HG03432 (cell line): ENCODE data around the gene E2F2.

ENCODE experiments used
- ATAC-seq: cut with Tn5 transposase; IDR thresholded peaks from one replicate; pipeline ENCODE4 v1.9.1; 2021; ENCODE audit warnings: mild to moderate bottlenecking, moderate library complexity; ENCODE audit not compliant: unreplicated experiment

The E2F2 gene

DNA sequence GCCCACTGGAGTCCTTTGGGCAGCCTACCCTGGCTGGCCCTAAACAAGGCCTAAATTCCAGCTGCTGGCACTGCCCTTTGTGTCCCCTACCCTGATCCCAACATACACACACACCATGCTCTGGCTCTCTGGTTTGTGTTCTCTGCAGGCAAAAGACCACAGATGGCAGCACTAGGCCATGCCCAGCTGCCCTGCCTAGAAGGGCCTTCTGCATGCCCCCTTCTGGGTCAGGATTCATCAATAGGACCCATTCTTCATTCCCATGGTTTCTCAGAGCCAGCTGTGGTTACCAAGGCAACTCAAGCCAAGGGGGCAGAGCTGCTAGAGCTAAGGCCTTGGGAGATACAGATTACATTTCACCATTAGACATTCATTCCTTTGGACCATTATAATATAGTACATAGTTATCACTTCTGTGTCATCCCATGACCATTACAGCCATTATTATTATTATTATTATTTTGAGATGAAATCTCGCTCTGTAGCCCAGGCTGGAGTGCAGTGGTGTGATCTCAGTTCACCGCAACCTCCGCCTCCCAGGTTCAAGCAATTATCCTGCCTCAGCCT, 64.5 kb downstream of the E2F2 start:
- ATAC-seq = no peak

DNA sequence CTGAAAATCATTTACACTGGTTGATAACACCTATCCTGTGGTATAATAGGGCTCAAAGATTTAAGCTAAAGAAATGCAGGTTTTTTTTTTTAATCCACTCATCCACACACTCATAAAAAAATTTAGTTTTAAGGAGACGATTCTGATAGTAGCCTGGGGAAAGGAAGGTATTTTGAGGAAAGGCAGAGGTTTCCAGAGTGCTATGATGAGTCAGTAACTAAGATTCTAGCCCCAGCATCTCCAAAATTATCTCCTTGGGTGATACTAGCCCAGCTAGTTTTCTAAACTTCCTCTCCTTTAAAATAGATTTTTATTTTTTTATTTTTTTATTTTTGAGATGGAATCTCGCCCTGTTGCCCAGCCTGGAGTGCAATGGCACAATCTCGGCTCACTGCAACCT, 67.7 kb downstream of the E2F2 start:
- no peak for ATAC-seq

DNA sequence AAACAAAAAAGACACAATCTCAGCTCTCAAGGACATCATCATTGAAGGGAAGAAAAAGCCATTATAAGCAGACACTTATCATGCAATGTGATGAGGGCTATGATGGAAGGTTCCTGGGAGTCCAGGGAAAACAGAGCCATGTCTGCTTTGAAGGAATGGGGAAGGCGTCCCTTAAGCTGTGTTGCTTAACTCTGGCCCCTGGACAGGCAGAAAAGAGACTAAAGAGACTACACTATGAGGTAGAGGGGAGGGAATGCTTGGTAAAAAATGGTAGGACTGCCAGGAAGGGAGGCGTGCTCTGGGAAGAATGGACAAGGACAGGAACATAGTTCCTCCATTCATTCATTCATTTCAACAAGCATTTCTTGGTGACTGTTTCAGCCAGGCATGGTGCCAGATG, 68.3 kb downstream of the E2F2 start:
- no peak for ATAC-seq

DNA sequence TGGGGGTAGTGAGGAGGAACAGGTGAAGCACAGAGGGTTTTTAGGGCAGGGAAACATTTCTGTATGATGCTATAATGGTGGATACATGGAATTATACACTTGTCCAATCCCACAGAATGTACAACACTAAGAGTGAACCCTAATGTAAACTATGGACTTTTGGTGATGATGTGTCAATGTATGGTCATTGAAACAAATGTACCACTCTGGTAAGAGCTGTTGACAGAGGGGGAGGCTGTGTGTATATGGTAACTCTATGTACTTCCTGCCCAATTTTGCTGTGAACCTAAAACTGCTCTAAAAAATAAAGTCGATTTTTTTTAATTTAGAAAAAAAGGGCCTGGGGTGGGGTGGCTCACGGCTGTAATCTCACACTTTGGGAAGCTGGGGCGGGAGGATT, 70.0 kb downstream of the E2F2 start:
- no peak for ATAC-seq

DNA sequence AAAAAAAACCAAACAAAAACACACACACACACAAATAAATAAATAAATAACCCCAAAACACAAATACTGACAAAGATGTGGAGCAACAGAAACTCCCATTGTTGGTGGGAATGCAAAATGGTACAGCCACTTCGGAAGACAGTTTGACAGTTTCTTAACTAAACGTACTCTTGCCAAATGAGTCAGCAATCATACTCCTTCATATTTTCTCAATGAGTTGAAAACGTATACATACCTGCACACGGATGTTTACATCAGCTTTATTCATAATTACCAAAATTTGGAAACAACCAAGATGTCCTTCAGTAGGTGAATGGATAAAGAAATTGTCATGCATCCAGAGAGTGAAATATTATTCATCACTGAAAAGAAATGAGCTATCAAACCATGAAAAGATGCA, 70.5 kb downstream of the E2F2 start:
- ATAC-seq = no peak

DNA sequence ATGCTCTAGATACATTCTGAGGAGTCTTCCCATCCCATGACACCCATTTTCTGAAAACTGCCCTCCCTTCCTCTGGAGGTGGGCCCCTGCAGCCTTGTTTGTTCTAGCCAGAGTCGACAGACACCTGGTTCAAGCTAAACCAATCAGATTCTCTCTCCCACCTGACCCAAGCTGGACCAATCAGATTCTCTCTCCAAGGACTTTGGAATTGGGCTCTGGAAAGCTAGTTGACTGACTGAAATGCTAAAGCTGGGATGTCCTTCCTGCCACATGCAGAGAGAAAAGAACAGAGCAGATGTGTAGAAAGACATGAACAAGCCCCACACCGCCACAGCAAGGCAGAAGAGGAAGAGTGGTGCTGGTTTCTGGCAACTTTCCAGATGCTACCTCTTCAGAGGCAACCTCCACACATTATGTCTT, 71.7 kb downstream of the E2F2 start:
- ATAC-seq = no peak
